ENCODE results near the gene DEGS2.
A peak's percentile ranks its signal among the peaks of the same experiment; 100 is the strongest.

The DEGS2 gene

DNA sequence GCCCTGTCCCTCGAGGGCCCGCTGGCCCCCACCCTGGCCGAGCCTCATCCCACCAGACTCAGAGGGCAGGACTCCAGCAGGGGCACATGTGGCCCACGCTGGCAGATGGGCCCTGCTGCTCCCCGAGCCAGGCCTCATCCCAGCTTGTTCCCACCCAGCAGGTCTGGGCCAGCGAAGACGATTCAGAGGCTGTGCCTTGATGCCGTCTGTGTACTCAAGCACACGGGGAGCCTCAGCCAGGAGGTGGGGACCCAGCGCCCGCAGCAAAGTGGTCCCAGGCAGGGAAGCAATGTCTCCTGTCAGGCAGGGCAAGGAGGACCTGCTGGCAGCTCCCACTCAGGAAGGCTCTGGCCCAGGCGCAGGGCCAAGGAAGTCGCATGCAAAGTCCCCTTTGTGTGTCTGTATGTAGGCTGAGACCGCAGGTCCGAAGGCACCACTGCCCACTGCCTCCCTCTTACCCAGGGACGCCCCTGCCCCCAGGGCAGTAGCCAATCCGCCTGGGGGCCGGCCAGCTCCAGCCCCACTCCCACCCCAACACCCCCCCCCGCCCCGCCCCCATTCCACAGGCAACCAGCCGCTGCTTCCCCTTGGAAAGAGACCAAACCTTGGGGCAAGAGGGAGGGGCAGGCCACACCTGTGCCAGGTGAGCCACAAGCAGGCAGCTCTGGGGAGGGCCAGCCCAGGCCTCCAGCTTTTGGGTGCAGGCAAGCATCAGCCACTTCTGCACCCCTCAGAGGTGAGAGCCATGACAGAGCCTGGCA is 9.4 kb downstream of the DEGS2 start:
- DNase-seq (no peak), ATAC-seq (replicated peaks) (no peak)
- peaks cover 2 to 4% of the 10 kb centered on the region in 2 donors for H3K9me3 Mint-ChIP-seq
- H3K27me3 Mint-ChIP-seq, result no peaks in the 10 kb centered on the region
- H3K4me3 Mint-ChIP-seq, result no peak overlapping the region
- peaks cover 37% of the 10 kb centered on the region for H3K36me3 Mint-ChIP-seq (ENCODE audit: insufficient read depth)
- peaks cover 3 to 21% of the 10 kb centered on the region in 2 donors for H3K4me1 Mint-ChIP-seq (ENCODE audit: low read depth in 2 of 2)
- no peak overlapping the region for H3K27ac Mint-ChIP-seq

- Mint-ChIP-seq H3K4me3 (peak overlapping the region in 1 of 2 donors; percentile 29), H3K4me1 (ENCODE audit: low read depth in 2 of 2) (peaks cover 3 to 21% of the 10 kb centered on the region in 2 donors), H3K36me3 (ENCODE audit: insufficient read depth) (peaks cover 37% of the 10 kb centered on the region), H3K9me3 (no peaks in the 10 kb centered on the region), H3K27ac (peak overlapping the region in 1 of 2 donors; percentile 38), H3K27me3 (no peaks in the 10 kb centered on the region)
- no peak for ATAC-seq (replicated peaks)
- no peak for DNase-seq
Measured at GRCh38 chr14:100148837-100149731, 10.4 kb downstream of the DEGS2 start.

- Mint-ChIP-seq H3K27me3 (no peaks in the 10 kb centered on the region), H3K36me3 (ENCODE audit: insufficient read depth) (peaks cover 41% of the 10 kb centered on the region), H3K4me1 (ENCODE audit: low read depth in 2 of 2) (peaks cover 4 to 21% of the 10 kb centered on the region in 2 donors), H3K27ac (peak overlapping the region; percentile 46 to 75), H3K4me3 (peak overlapping the region; percentile 29 to 52), H3K9me3 (no peaks in the 10 kb centered on the region)
- DNase-seq (no peak), ATAC-seq (replicated peaks) (no peak)
Measured at GRCh38 chr14:100147691-100148464, 11.6 kb downstream of the DEGS2 start.

- Mint-ChIP-seq H3K36me3 (ENCODE audit: insufficient read depth) (peaks cover 39% of the 10 kb centered on the region), H3K27ac (peak overlapping the region; percentile 46 to 75), H3K27me3 (no peaks in the 10 kb centered on the region), H3K4me3 (peak overlapping the region; percentile 52 to 59), H3K4me1 (ENCODE audit: low read depth in 2 of 2) (peaks cover 6 to 22% of the 10 kb centered on the region in 2 donors), H3K9me3 (no peaks in the 10 kb centered on the region)
- DNase-seq, result peak; percentile 63 to 71 (median 67)
- ATAC-seq (replicated peaks), result peak; percentile 84
Measured at GRCh38 chr14:100147181-100147631, 12.2 kb downstream of the DEGS2 start.

- Mint-ChIP-seq H3K27ac (peak overlapping the region in 1 of 2 donors; percentile 75), H3K4me3 (peak overlapping the region; percentile 52 to 59), H3K9me3 (no peaks in the 10 kb centered on the region), H3K27me3 (no peaks in the 10 kb centered on the region), H3K36me3 (ENCODE audit: insufficient read depth) (peaks cover 43% of the 10 kb centered on the region), H3K4me1 (ENCODE audit: low read depth in 2 of 2) (peaks cover 6 to 24% of the 10 kb centered on the region in 2 donors)
- ATAC-seq (replicated peaks), result peak; percentile 31
- DNase-seq, result peak in 1 of 3 experiments; percentile 25
Measured at GRCh38 chr14:100146531-100147091, 12.8 kb downstream of the DEGS2 start.

DNA sequence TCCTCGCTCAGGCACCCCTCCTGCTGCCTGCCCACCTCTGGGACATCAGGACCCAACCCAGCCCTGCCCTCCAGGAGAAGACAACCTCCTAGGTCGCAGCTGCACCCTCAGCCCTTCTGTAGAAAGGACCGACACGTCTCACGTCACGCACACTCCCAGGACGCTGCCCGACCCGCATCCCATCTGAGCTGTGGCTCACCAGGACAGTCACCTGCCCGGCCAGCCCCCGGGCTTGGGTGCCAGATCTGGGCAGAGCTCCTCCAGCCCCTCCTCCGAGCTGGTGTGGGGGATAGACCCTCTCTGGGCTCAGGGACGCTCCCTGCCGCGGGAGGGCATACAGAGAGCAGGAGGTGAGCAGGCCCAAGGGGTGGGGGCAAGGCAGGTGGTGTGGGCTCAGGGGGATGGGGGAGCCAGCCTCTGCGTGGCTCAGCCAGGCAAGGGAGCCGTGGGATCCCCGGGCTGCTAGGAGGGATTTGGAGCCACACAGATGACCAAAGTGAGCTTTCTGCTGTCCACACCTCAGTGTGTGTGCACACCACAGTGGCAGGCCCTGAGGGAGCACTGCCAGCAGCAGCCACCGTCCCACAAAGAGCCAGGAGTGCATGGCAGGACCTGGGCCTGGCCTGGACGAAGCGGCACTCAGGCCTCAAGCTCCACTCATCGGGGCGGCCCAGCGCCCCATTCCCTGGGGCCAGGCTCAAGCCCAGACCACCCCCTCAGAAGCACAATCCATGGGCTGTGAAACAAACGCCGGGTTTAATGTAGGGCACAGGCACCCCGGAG is 13.6 kb downstream of the DEGS2 start:
- peaks cover 47% of the 10 kb centered on the region for H3K36me3 Mint-ChIP-seq (ENCODE audit: insufficient read depth)
- no peaks in the 10 kb centered on the region for H3K27me3 Mint-ChIP-seq
- peak overlapping the region in 1 of 2 donors; percentile 59 for H3K4me3 Mint-ChIP-seq
- no peak for ATAC-seq (replicated peaks)
- no peaks in the 10 kb centered on the region for H3K9me3 Mint-ChIP-seq
- DNase-seq, result no peak
- H3K4me1 Mint-ChIP-seq (ENCODE audit: low read depth in 2 of 2), result peaks cover 6 to 22% of the 10 kb centered on the region in 2 donors
- peak overlapping the region in 1 of 2 donors; percentile 75 for H3K27ac Mint-ChIP-seq

DNA sequence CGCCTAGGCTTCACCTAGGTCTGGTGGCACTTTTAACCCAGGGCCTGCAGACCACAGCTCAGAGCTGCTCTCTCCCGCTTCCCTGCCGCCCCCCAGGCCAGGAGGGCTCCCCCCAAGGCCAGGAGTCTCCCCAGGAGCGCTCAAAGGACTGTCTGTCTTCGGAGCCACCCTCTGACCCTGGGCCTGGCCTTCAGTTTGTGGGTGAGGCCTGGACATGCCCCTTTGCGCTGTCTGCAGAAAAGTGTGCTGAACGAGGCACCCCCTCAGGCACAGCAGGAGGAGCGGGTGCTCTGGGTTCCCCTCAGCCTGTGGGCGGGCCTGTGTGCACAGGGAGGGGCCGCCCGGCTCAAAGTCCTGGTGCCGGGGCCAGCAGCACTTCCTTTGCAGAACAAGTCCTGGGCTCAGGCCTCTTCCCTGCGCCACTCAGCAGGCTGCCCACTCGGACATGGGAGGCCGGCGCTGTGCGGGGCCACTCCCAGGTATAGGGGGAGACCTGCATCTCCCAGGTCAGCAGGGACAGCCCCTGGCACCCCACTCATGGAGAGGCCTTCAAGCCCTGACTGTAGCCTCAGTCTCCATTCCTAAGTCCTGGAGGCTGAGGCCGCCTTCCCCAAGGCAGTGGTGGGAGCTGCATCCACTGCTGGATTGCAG is 14.3 kb downstream of the DEGS2 start:
- Mint-ChIP-seq H3K4me1 (ENCODE audit: low read depth in 2 of 2) (peaks cover 6 to 22% of the 10 kb centered on the region in 2 donors), H3K27ac (peak overlapping the region; percentile 52 to 75)

GRCh38 chr14:100144645-100144995 is 14.8 kb downstream of the DEGS2 start:
- ATAC-seq (replicated peaks) (no peak), DNase-seq (no peak)
- Mint-ChIP-seq H3K36me3 (ENCODE audit: insufficient read depth) (peaks cover 59% of the 10 kb centered on the region), H3K9me3 (no peaks in the 10 kb centered on the region), H3K27me3 (no peaks in the 10 kb centered on the region), H3K4me1 (ENCODE audit: low read depth in 2 of 2) (peaks cover 6 to 23% of the 10 kb centered on the region in 2 donors), H3K4me3 (no peak overlapping the region), H3K27ac (peak overlapping the region; percentile 52 to 57)

More for the DNA sequence above, 14.3 kb downstream of the DEGS2 start:
- H3K27me3 Mint-ChIP-seq, result no peaks in the 10 kb centered on the region
- ATAC-seq (replicated peaks), result no peak
- no peak overlapping the region for H3K4me3 Mint-ChIP-seq
- H3K36me3 Mint-ChIP-seq (ENCODE audit: insufficient read depth), result peaks cover 54% of the 10 kb centered on the region
- DNase-seq, result no peak
- no peaks in the 10 kb centered on the region for H3K9me3 Mint-ChIP-seq

DNA sequence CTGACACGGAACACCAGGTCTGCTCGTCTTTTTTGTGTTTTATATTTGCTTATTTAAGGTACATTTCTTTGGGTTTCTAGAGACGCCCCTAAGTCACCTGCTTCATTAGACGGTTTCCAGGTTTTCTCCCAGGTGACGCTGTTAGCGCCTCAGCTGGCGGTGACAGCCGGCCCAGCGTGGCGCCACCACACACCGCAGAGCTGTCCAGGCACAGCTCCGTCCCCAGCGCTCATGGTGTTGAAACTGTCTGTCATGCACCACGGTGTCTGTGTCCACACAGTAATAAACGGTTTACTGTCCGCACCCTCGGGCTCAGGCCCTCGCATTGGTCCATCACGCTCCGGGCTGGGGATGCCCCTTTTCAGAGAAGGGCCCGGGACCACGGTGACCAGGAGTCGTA is 15.5 kb downstream of the DEGS2 start:
- Mint-ChIP-seq H3K36me3 (ENCODE audit: insufficient read depth) (peaks cover 64% of the 10 kb centered on the region), H3K27ac (peak overlapping the region; percentile 67 to 82), H3K4me1 (ENCODE audit: low read depth in 2 of 2) (peaks cover 4 to 23% of the 10 kb centered on the region in 2 donors), H3K4me3 (no peak overlapping the region), H3K9me3 (no peaks in the 10 kb centered on the region), H3K27me3 (no peaks in the 10 kb centered on the region)
- ATAC-seq (replicated peaks), result no peak
- DNase-seq, result no peak

DNA sequence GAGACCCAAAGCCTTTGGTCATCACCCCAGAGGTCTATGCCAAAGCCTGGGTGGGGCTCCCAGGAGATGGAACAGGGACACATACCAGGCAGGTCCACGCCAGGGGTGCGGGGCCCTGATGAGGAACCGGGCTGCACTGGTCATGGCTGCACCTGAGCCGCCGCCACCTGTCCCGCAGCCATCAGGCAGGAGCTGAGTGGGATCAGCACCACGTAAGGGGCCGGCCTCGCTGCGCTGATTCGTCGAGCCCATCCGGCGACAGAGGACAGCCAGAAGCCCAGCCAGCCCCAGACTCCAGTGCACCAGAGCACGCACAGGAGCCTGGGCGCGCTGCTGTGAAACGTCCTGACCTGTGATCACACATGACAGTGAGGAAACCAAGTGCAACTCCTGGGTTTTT is 15.9 kb downstream of the DEGS2 start:
- H3K4me3 Mint-ChIP-seq, result no peak overlapping the region
- peak overlapping the region; percentile 67 to 82 for H3K27ac Mint-ChIP-seq
- H3K36me3 Mint-ChIP-seq (ENCODE audit: insufficient read depth), result peaks cover 64% of the 10 kb centered on the region
- H3K9me3 Mint-ChIP-seq, result no peaks in the 10 kb centered on the region
- DNase-seq (no peak), ATAC-seq (replicated peaks) (no peak)
- peaks cover 6 to 21% of the 10 kb centered on the region in 2 donors for H3K4me1 Mint-ChIP-seq (ENCODE audit: low read depth in 2 of 2)
- no peaks in the 10 kb centered on the region for H3K27me3 Mint-ChIP-seq

GRCh38 chr14:100142073-100143040 is 17.1 kb downstream of the DEGS2 start:
- Mint-ChIP-seq H3K27me3 (no peaks in the 10 kb centered on the region), H3K27ac (peak overlapping the region in 1 of 2 donors; percentile 75), H3K4me3 (no peak overlapping the region), H3K36me3 (ENCODE audit: insufficient read depth) (peaks cover 68% of the 10 kb centered on the region), H3K4me1 (ENCODE audit: low read depth in 2 of 2) (peaks cover 10 to 15% of the 10 kb centered on the region in 2 donors), H3K9me3 (no peaks in the 10 kb centered on the region)
- ATAC-seq (replicated peaks) (no peak), DNase-seq (no peak)

All from effector memory CD8-positive, alpha-beta T cell (primary cell).